Adrenal gland (tissue), 12 donors: ENCODE results near the gene SPACA4. TPM values are rescaled to one million over a fixed set of nuclear protein-coding genes. Genes with fewer than 3 reads are reported as not detected.

Experiments
- DNase-seq, 7 donors: peaks; one replicate each; pipeline ENCODE4 v3.0.0-alpha.2; 2019 to 2020
- H3K27ac ChIP-seq, 5 donors: fragments of 200-600 bp; sonication (generic) in 4 of 5; 1 replicate in 3 of 5; 2 replicates in 2 of 5; pipeline versions ENCODE4 v1.5.1 to v1.8.0; 2016 to 2020; ENCODE audit warnings: mild to moderate bottlenecking in 1 of 5
- H3K27me3 ChIP-seq: fragments of 200-600 bp; 2 replicates; pipeline ENCODE4 v1.8.0; 2021
- H3K36me3 ChIP-seq, 2 donors: fragments of 200-600 bp; replicated peaks in 1 of 2; 1 replicate in 1 of 2; 2 replicates in 1 of 2; pipeline versions ENCODE4 v1.5.1 to v1.8.0; 2018 to 2022
- H3K4me1 ChIP-seq, 2 donors: fragments of 200-600 bp; replicated peaks in 1 of 2; 1 replicate in 1 of 2; 2 replicates in 1 of 2; pipeline versions ENCODE4 v1.5.1 to v1.8.0; 2018 to 2021
- H3K4me3 ChIP-seq, 4 donors: fragments of 200-600 bp; sonication (generic) in 3 of 4; one replicate each; pipeline ENCODE4 v1.5.1; 2016 to 2018
- H3K9me3 ChIP-seq, 3 donors: fragments of 200-600 bp; sonication (generic) in 1 of 3; replicated peaks in 1 of 3; 1 replicate in 2 of 3; 2 replicates in 1 of 3; pipeline versions ENCODE4 v1.5.1 to v1.8.0; 2016 to 2021
- POLR2A ChIP-seq, 2 donors: fragments of 450-650 bp; IDR thresholded peaks; one replicate each; pipeline ENCODE4 v1.6.1; 2017; ENCODE audit warnings: antibody characterized with exemption in 2 of 2, mild to moderate bottlenecking in 2 of 2, moderate library complexity in 1 of 2
- WGBS, 4 donors: extraction: QIAGEN DNeasy Blood & Tissue Kit in 2 of 4; methylation state at CpG; one replicate each; pipeline versions ENCODE4 v1.1.5 to v1.1.7; 2013 to 2017; 5-methylcytosine and 5-hydroxymethylcytosine counted together
- intact Hi-C, 2 donors: fragments of 100-400 bp; cut with DNase I; formaldehyde crosslinking; loops; one replicate each; pipeline versions ENCODE4 v1.14.1 to v1.15.0; 2022 to 2023
- polyA plus RNA-seq, 3 donors: library from polyadenylated mRNA; stranded (reverse); fragments of 200-250 nt in 2 of 3; fragments of 350-450 nt in 1 of 3; fragmentation: Illumina TruSeq in 1 of 3; extraction: RNeasy Lipid Tissue Mini Kit (QIAGEN cat#74804) in 1 of 3; gene quantifications; one replicate each; pipeline ENCODE4 v1.2.3, GENCODE V29; 2013 to 2014
- total RNA-seq, 9 donors: library from RNA; depleted of rRNA in 4 of 9; stranded (reverse); fragments of >200 nt in 4 of 9; fragments of 120-200 nt in 1 of 9; fragmentation: NEBNext Ultra II Directional in 1 of 9; extraction: Animal tissue kit (Norgen Biotek cat#: 25700) in 1 of 9; gene quantifications; one replicate each; pipeline versions ENCODE4 v1.1.0 to v1.2.4, GENCODE V29; 2013 to 2023
- TF ChIP-seq, protein P1 (sequence below), 6 experiments: fragments of 450-650 bp in 4 of 6; fragments of 200-600 bp in 2 of 6; sonication (generic) in 1 of 6; IDR thresholded peaks; 1 replicate in 5 of 6; 2 replicates in 1 of 6; pipeline versions ENCODE4 v1.5.1 to v1.8.0; 2016 to 2021; ENCODE audit warnings: antibody characterized with exemption in 6 of 6, mild to moderate bottlenecking in 2 of 6, moderate library complexity in 1 of 6
- donor health status: healthy with polysubstance abuse.
- donor health status: Bipolar disorder and iron deficiency.
- donor health status: DM: yes; HTN: yes; CAD: no.
- donor health status: DM: no; HTN: no; CAD: no.
- donor health status: DM: no; HTN: no; CAD: no.
- donor health status: DM: yes; HTN: yes; CAD: no.

The SPACA4 gene
- total and polyA plus RNA-seq, 12 donors = not detected

DNA sequence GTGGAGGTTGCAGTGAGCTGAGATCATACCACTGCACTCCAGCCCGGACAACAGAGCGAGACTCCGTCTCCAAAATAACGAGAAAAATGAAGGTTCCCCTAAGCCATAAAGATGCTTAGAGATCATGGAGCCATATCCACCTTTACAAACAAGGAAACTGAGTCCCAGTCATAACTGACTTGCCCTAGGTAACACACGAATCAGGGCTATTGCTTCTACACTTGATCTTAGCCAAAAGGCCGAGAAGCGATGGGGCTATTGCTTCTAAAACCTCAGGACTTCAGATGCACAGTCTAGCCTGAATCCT, 27.4 kb downstream of the SPACA4 start:
- Histone ChIP-seq H3K36me3 (peaks cover 0 to 7% of the 10 kb centered on the region in 2 donors), H3K27me3 (no peaks in the 10 kb centered on the region), H3K4me3 (peak overlapping the region in 2 of 4 donors; percentile 11 to 38), H3K27ac (peak overlapping the region; percentile 56 to 98 (median 95)), H3K9me3 (no peaks in the 10 kb centered on the region), H3K4me1 (peaks cover 45 to 73% of the 10 kb centered on the region in 2 donors)
- WGBS, 4 donors = 29 to 39% (median 31%) methylated on average over 7 of the region's 7 CpGs
- DNase-seq = peak in 2 of 7 donors; percentile 15 to 20
- intact Hi-C loops = no loop called here
- TF ChIP-seq, protein P1, sequence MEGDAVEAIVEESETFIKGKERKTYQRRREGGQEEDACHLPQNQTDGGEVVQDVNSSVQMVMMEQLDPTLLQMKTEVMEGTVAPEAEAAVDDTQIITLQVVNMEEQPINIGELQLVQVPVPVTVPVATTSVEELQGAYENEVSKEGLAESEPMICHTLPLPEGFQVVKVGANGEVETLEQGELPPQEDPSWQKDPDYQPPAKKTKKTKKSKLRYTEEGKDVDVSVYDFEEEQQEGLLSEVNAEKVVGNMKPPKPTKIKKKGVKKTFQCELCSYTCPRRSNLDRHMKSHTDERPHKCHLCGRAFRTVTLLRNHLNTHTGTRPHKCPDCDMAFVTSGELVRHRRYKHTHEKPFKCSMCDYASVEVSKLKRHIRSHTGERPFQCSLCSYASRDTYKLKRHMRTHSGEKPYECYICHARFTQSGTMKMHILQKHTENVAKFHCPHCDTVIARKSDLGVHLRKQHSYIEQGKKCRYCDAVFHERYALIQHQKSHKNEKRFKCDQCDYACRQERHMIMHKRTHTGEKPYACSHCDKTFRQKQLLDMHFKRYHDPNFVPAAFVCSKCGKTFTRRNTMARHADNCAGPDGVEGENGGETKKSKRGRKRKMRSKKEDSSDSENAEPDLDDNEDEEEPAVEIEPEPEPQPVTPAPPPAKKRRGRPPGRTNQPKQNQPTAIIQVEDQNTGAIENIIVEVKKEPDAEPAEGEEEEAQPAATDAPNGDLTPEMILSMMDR (IDR thresholded peaks at IDR 0.05) = no peak
- TF ChIP-seq POLR2A (IDR thresholded peaks at IDR 0.05) = no peak

DNA sequence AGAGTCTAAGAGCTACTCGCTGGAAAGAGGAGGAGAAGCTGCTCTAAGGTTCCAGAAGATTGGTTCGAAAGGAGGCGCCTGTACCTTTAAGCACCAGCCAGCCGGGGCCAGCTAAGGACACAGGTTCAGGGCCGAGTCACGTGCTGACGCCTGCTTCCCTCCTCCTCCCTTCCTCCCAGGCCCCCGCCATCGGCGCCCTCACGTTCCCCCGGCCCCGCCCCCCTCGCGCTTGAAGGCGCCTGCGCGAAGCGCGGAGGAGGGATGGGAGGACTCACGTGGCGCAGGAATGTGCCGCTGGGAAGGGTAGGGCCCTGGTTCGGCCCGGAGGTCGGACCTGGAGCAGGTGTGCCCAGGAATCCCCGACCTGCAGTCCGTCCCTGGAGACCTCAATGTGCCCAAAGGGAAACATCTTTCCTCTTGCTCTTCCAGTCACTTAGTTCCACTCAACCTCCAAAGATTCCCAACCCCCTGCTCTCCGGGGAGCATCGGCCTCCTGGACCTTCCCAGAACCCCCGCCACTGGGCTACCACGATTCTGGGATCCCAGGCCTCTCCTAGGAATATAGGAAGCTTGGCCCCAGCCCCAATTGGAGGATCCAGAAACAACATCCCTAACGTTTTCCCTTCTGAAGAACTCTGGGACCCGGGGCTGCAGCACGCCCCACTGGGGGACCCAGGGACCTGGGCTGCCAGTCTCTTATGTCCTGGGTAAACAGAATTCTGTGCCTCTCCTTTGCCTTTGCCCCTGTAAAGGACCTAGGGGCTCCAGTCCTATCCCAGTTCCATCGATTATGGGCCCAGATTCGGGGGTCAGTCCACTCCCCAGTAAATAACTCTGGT, 28.1 kb downstream of the SPACA4 start:
- intact Hi-C loops = no loop called here

DNA sequence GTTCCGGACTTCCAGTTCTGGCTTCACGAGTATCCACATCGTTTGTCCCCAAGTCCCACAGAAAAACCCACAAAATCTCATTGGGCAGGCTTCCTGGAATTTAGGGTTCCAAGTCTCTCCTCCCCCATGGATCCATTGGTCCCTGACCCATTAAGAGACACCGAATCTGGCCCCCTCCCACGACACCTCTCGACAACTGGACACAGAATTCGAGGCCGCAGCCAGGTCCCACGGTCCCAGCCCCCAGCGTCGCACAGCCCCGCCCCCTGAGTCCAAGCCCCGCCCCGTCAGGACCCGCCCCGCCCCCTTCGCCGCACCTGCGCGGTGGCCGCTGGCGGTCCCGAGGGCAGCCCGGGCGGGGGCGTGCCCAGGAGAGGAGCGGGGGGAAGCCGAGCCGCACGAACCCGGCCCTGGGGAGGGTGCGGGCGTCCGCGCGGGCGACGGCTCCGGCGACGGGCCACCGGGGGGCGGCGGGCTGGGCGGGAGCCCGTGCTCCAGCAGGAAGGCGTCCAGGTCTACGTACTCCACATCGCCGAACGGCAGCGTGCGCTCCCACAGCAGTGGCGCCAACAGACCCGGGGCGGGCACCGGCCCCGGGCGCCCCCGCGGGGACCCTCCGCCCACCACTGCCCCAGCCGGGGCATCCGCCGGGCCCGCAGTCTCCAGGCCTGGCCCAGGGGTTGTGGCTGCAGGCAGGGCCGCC, 28.9 kb downstream of the SPACA4 start:
- intact Hi-C loops = no loop called here
- H3K4me1 ChIP-seq = peaks cover 41 to 63% of the 10 kb centered on the region in 2 donors
- 1 to 6% (median 1%) methylated on average over 6 to 67 of the region's 67 CpGs for WGBS, 4 donors

More for the DNA sequence above, 28.1 kb downstream of the SPACA4 start:
- Histone ChIP-seq H3K27me3 (no peaks in the 10 kb centered on the region), H3K36me3 (peaks cover 0 to 7% of the 10 kb centered on the region in 2 donors), H3K9me3 (no peaks in the 10 kb centered on the region), H3K4me3 (peak overlapping the region in 2 of 4 donors; percentile 45 to 70), H3K4me1 (peaks cover 45 to 71% of the 10 kb centered on the region in 2 donors), H3K27ac (peak overlapping the region; percentile 93 to 98 (median 95))
- peak; percentile 97 to 100 (median 98) for DNase-seq
- 3 to 8% (median 5%) methylated on average over 13 to 37 of the region's 37 CpGs for WGBS, 4 donors
- peak; percentile 25 to 91 for TF ChIP-seq POLR2A (IDR thresholded peaks at IDR 0.05)
- TF ChIP-seq, protein P1 (IDR thresholded peaks at IDR 0.05) = no peak

More for the DNA sequence above, 28.9 kb downstream of the SPACA4 start:
- Histone ChIP-seq H3K27ac (peak overlapping the region; percentile 93 to 98 (median 95)), H3K4me3 (peak overlapping the region in 3 of 4 donors; percentile 45 to 70 (median 50)), H3K27me3 (no peaks in the 10 kb centered on the region), H3K9me3 (no peaks in the 10 kb centered on the region), H3K36me3 (peaks cover 0 to 7% of the 10 kb centered on the region in 2 donors)
- TF ChIP-seq POLR2A (IDR thresholded peaks at IDR 0.05) = peak in 1 of 2 donors; percentile 92
- TF ChIP-seq, protein P1 (IDR thresholded peaks at IDR 0.05) = no peak
- peak; percentile 74 to 89 (median 81) for DNase-seq
